H1 (cell line): ENCODE results near the gene PPM1L. TPM values are rescaled to one million over a fixed set of nuclear protein-coding genes. Genes with fewer than 3 reads are reported as not detected.

Experiments used
- CTCF ChIA-PET: fragments of 300-600 bp; sonication (Branson Sonifier 250); formaldehyde crosslinking; loops from one replicate; lab custom pipeline; 2021; ENCODE audit not compliant: partially characterized antibody; lab: Charles Lee
- POLR2A ChIA-PET: fragments of 300-600 bp; sonication (Branson Sonifier 250); formaldehyde crosslinking; loops from one replicate; lab custom pipeline; 2021; ENCODE audit warnings: inconsistent platforms; ENCODE audit not compliant: partially characterized antibody; lab: Charles Lee
- DNase-seq, 2 experiments: peaks; one replicate each; pipeline versions ENCODE4 v3.0.0 to v3.0.0-alpha.2; 2010 to 2022; ENCODE audit warnings: low spot score in 2 of 2, low read depth in 1 of 2, mixed read lengths in 1 of 2
- FAIRE-seq: peaks from 2 replicates; lab custom pipeline; 2011; peaks lifted over from hg19 to GRCh38; lab: Jason Lieb, UNC
- H2AFZ ChIP-seq: 2 replicates; pipeline ENCODE4 v1.8.1; 2012; ENCODE audit warnings: low read length, inconsistent platforms
- H2AK5ac ChIP-seq: 2 replicates; pipeline ENCODE4 v1.6.1; 2013; ENCODE audit warnings: low read depth, low read length
- H2BK120ac ChIP-seq: replicated peaks from 2 replicates; pipeline ENCODE3; 2013; ENCODE audit warnings: low read depth, low read length, inconsistent platforms
- H2BK12ac ChIP-seq: 2 replicates; pipeline ENCODE4 v1.6.1; 2013; ENCODE audit warnings: low read depth, low read length
- H2BK15ac ChIP-seq: 2 replicates; pipeline ENCODE4 v1.6.1; 2013; ENCODE audit warnings: low read length
- H2BK20ac ChIP-seq: 2 replicates; pipeline ENCODE4 v1.6.1; 2013; ENCODE audit warnings: low read length
- H2BK5ac ChIP-seq: 2 replicates; pipeline ENCODE4 v1.6.1; 2013; ENCODE audit warnings: low read depth, low read length
- H3K14ac ChIP-seq: 2 replicates; pipeline ENCODE4 v1.6.1; 2013; ENCODE audit warnings: inconsistent platforms; ENCODE audit not compliant: insufficient read length
- H3K18ac ChIP-seq: 2 replicates; pipeline ENCODE4 v1.6.1; 2013; ENCODE audit warnings: low read length; ENCODE audit errors: extremely low read depth
- H3K23ac ChIP-seq: 2 replicates; pipeline ENCODE4 v1.6.1; 2013; ENCODE audit warnings: inconsistent platforms; ENCODE audit not compliant: insufficient read length
- H3K23me2 ChIP-seq: 2 replicates; pipeline ENCODE4 v1.6.1; 2013; ENCODE audit warnings: low read depth, low read length
- H3K27ac ChIP-seq: 2 replicates; pipeline ENCODE4 v1.6.1; 2011; ENCODE audit warnings: low read depth, low read length, inconsistent platforms
- H3K27me3 ChIP-seq, 4 experiments: replicated peaks in 1 of 4; 1 replicate in 1 of 4; 2 replicates in 3 of 4; pipeline versions ENCODE4 v1.6.1 to v1.8.1; 2011 to 2013; ENCODE audit warnings: low read length in 3 of 4, mild to moderate bottlenecking in 3 of 4, inconsistent platforms in 2 of 4, mixed read lengths in 2 of 4, moderate library complexity in 1 of 4; ENCODE audit not compliant: control insufficient read depth in 3 of 4, insufficient read depth in 3 of 4; ENCODE audit errors: extremely low read depth in 1 of 4
- H3K36me3 ChIP-seq, 4 experiments: 2 replicates each; pipeline versions ENCODE4 v1.6.1 to v1.8.1; 2011 to 2013; ENCODE audit warnings: mild to moderate bottlenecking in 4 of 4, low read length in 3 of 4, moderate library complexity in 2 of 4, control low read depth in 1 of 4, inconsistent platforms in 1 of 4; ENCODE audit not compliant: insufficient read depth in 4 of 4, control insufficient read depth in 2 of 4
- H3K4ac ChIP-seq: replicated peaks from 2 replicates; pipeline ENCODE3; 2013; ENCODE audit warnings: low read length, low read depth, mixed read lengths, inconsistent platforms; ENCODE audit not compliant: insufficient read length
- H3K4me1 ChIP-seq, 4 experiments: replicated peaks in 1 of 4; 1 replicate in 1 of 4; 2 replicates in 3 of 4; pipeline versions ENCODE4 v1.6.1 to v1.8.1; 2011 to 2013; ENCODE audit warnings: low read length in 3 of 4, inconsistent platforms in 2 of 4, mixed read lengths in 1 of 4; ENCODE audit not compliant: insufficient read depth in 4 of 4, control insufficient read depth in 3 of 4
- H3K4me2 ChIP-seq, 2 experiments: 2 replicates each; pipeline versions ENCODE4 v1.6.1 to v1.8.1; 2011 to 2013; ENCODE audit warnings: low read depth in 2 of 2, low read length in 2 of 2, control low read depth in 1 of 2, inconsistent platforms in 1 of 2, mild to moderate bottlenecking in 1 of 2; ENCODE audit not compliant: insufficient read depth in 1 of 2
- H3K4me3 ChIP-seq, 4 experiments: fragments of 200-600, 300-600 bp in 1 of 4; sonication (generic), shearing (Covaris generic), sonication (Bioruptor Twin) in 1 of 4; 2 replicates each; pipeline versions ENCODE4 v1.5.1 to v1.8.1; 2011 to 2016; ENCODE audit warnings: low read length in 4 of 4, low read depth in 3 of 4, control low read depth in 2 of 4, inconsistent platforms in 2 of 4, mild to moderate bottlenecking in 2 of 4, mixed read lengths in 1 of 4, moderate library complexity in 1 of 4; ENCODE audit not compliant: insufficient read depth in 2 of 4; ENCODE audit errors: extremely low read depth in 1 of 4
- H3K56ac ChIP-seq: replicated peaks from 2 replicates; pipeline ENCODE3; 2013; ENCODE audit warnings: low read depth, mild to moderate bottlenecking, mixed read lengths, low read length, inconsistent platforms; ENCODE audit not compliant: insufficient read length
- H3K79me1 ChIP-seq: 2 replicates; pipeline ENCODE4 v1.6.1; 2013; ENCODE audit warnings: low read depth, low read length, control low read depth
- H3K79me2 ChIP-seq, 2 experiments: 2 replicates each; pipeline versions ENCODE4 v1.6.1 to v1.8.1; 2012 to 2013; ENCODE audit warnings: low read length in 2 of 2, mild to moderate bottlenecking in 2 of 2, inconsistent platforms in 1 of 2; ENCODE audit not compliant: insufficient read depth in 2 of 2, control insufficient read depth in 1 of 2
- H3K9ac ChIP-seq, 4 experiments: replicated peaks in 1 of 4; 1 replicate in 1 of 4; 2 replicates in 3 of 4; pipeline versions ENCODE4 v1.6.1 to v1.8.1; 2011 to 2013; ENCODE audit warnings: low read depth in 3 of 4, low read length in 3 of 4, control low read depth in 2 of 4, mild to moderate bottlenecking in 2 of 4, moderate library complexity in 2 of 4, inconsistent platforms in 1 of 4; ENCODE audit errors: extremely low read depth in 1 of 4
- H3K9me3 ChIP-seq, 2 experiments: 2 replicates each; pipeline versions ENCODE4 v1.6.1 to v1.8.1; 2012 to 2013; ENCODE audit warnings: mild to moderate bottlenecking in 2 of 2, moderate library complexity in 2 of 2, control low read depth in 1 of 2, inconsistent platforms in 1 of 2, low read depth in 1 of 2, low read length in 1 of 2, mixed read lengths in 1 of 2; ENCODE audit not compliant: insufficient read depth in 2 of 2
- H4K20me1 ChIP-seq, 2 experiments: replicated peaks in 1 of 2; 2 replicates each; pipeline versions ENCODE3 to v1.8.1; 2011 to 2013; ENCODE audit warnings: inconsistent platforms in 2 of 2, low read length in 2 of 2, mild to moderate bottlenecking in 1 of 2; ENCODE audit not compliant: insufficient read depth in 2 of 2, control insufficient read depth in 1 of 2
- H4K5ac ChIP-seq: 2 replicates; pipeline ENCODE4 v1.6.1; 2013; ENCODE audit warnings: low read length, low read depth, mixed read lengths, inconsistent platforms; ENCODE audit not compliant: insufficient read length
- H4K8ac ChIP-seq: 2 replicates; pipeline ENCODE4 v1.8.0; 2013; ENCODE audit warnings: mild to moderate bottlenecking, moderate library complexity, low read length, inconsistent platforms; ENCODE audit not compliant: insufficient read depth; ENCODE audit errors: extremely low read depth
- H4K91ac ChIP-seq: replicated peaks from 2 replicates; pipeline ENCODE3; 2013; ENCODE audit warnings: low read length, mixed read lengths, inconsistent platforms; ENCODE audit not compliant: insufficient read length
- CHD2 ChIP-seq: IDR thresholded peaks from 2 replicates; pipeline ENCODE4 v1.6.1; 2012; ENCODE audit warnings: low read length, improper control_type of control experiment
- JUND ChIP-seq: IDR thresholded peaks from 2 replicates; pipeline ENCODE4 v1.6.1; 2011; ENCODE audit warnings: mild to moderate bottlenecking, improper control_type of control experiment, low read length
- SIRT6 ChIP-seq: IDR thresholded peaks from one replicate; pipeline ENCODE4 v1.7.1; 2012; ENCODE audit warnings: low read length, inconsistent platforms
- SP4 ChIP-seq: IDR thresholded peaks from 2 replicates; pipeline ENCODE4 v1.6.1; 2012; ENCODE audit warnings: low read length, inconsistent platforms
- ZNF274 ChIP-seq: IDR thresholded peaks from 2 replicates; pipeline ENCODE4 v1.7.0; 2012; ENCODE audit warnings: low read length, borderline replicate concordance; ENCODE audit errors: extremely low read depth
- WGBS, 2 experiments: shearing (Covaris generic) in 1 of 2; methylation state at CpG; one replicate each; pipeline versions ENCODE4 v1.1.6 to v1.1.7; 2013 to 2015; ENCODE audit warnings: low lambda C conversion rate in 2 of 2, mixed read lengths in 2 of 2, inconsistent platforms in 1 of 2, low coverage in 1 of 2, missing lambda C conversion rate in 1 of 2; ENCODE audit not compliant: insufficient replicate concordance in 2 of 2, insufficient coverage in 1 of 2, insufficient read length in 1 of 2; ENCODE audit errors: extremely low coverage in 1 of 2, missing lambda C conversion rate in 1 of 2; 5-methylcytosine and 5-hydroxymethylcytosine counted together
- polyA plus RNA-seq, 7 experiments: library from polyadenylated mRNA; depleted of rRNA in 3 of 7; stranded (reverse) in 5 of 7; unstranded in 2 of 7; fragments of >200 nt in 5 of 7; fragments of 200-250 nt in 2 of 7; gene quantifications; 1 replicate in 5 of 7; 2 replicates in 1 of 7; 4 replicates in 1 of 7; pipeline versions ENCODE4 v1.2.1 to v1.2.3, GENCODE V29; 2011 to 2013; ENCODE audit warnings: missing spikeins in 2 of 7, mixed read lengths in 2 of 7
- total RNA-seq: library from RNA; stranded (reverse); fragmentation: NEBNext Ultra II Directional; extraction: Animal tissue kit (Norgen Biotek cat#: 25700); gene quantifications from 2 replicates; pipeline ENCODE4 v1.2.1, GENCODE V29; 2021

PPM1L gene
- total and polyA plus RNA-seq, 2 of the 8 experiments (the other 6 are each of a cell fraction or from before 2014, with no cell fraction given) = 2.8 to 18.1 TPM

- no peak overlapping the region for H2BK12ac ChIP-seq
- no peaks in the 10 kb centered on the region for H4K20me1 ChIP-seq
- no peak overlapping the region for H4K91ac ChIP-seq
- DNase-seq (no peak), FAIRE-seq (no peak)
- H3K27me3 ChIP-seq = no peaks in the 10 kb centered on the region
- H3K27ac ChIP-seq = no peak overlapping the region
- no peaks in the 10 kb centered on the region; the same call in 1 of the 2 replicates for H3K23me2 ChIP-seq
- H4K5ac ChIP-seq = no peak overlapping the region
- ChIA-PET POLR2A (no interaction called here), CTCF (no interaction called here)
- H3K79me1 ChIP-seq = no peaks in the 10 kb centered on the region
- no peaks in the 10 kb centered on the region for H3K9me3 ChIP-seq
- no peaks in the 10 kb centered on the region for H3K36me3 ChIP-seq
- H2BK15ac ChIP-seq = no peak overlapping the region
- no peak overlapping the region for H3K14ac ChIP-seq
- no peak overlapping the region for H3K23ac ChIP-seq
- no peak overlapping the region for H3K9ac ChIP-seq
- H3K18ac ChIP-seq = no peak overlapping the region
- H3K4me1 ChIP-seq = peaks cover 0 to 4% (median 1%) of the 10 kb centered on the region in 4 experiments; a peak in 1 of 7 replicates
- no peak overlapping the region for H3K56ac ChIP-seq
- no peak overlapping the region for H2BK20ac ChIP-seq
- H2BK120ac ChIP-seq = no peak overlapping the region
- H3K4me3 ChIP-seq = no peak overlapping the region
- H4K8ac ChIP-seq = no peak overlapping the region
- no peak overlapping the region for H2BK5ac ChIP-seq
- no peak overlapping the region for H3K4me2 ChIP-seq
- H2AK5ac ChIP-seq = no peak overlapping the region
- H3K79me2 ChIP-seq = no peaks in the 10 kb centered on the region
- no peak overlapping the region for H3K4ac ChIP-seq
- WGBS, 2 experiments = 83% methylated on average over 2 of the region's 2 CpGs; no CpG with 5 or more reads in 1 of the 2 experiments
- no peak overlapping the region for H2AFZ ChIP-seq
- TF ChIP-seq JUND = no peak
- no peak for TF ChIP-seq SP4
- TF ChIP-seq CHD2 = no peak
- no peak for TF ChIP-seq ZNF274
- no peak for TF ChIP-seq SIRT6
Observed at GRCh38 chr3:160826991-160827390, 71.0 kb downstream of the PPM1L start.
